GM12878 (cell line): ENCODE data around the gene CACNA2D2. TPM values are rescaled to one million over a fixed set of nuclear protein-coding genes. Genes with fewer than 3 reads are reported as not detected.

Experiments
- BRCA1 ChIP-seq: IDR thresholded peaks from 2 replicates; pipeline ENCODE4 v1.6.1; 2011; ENCODE audit warnings: low read depth, low read length, improper control_type of control experiment
- CHD4 ChIP-seq: fragments of 200-600 bp; sonication (generic); IDR thresholded peaks from 2 replicates; pipeline ENCODE4 v1.6.1; 2016; ENCODE audit warnings: mild to moderate bottlenecking
- CUX1 ChIP-seq: IDR thresholded peaks from 2 replicates; pipeline ENCODE4 v1.6.1; 2012; ENCODE audit warnings: improper control_type of control experiment, low read depth, low read length; ENCODE audit not compliant: insufficient replicate concordance
- EP300 ChIP-seq, 2 experiments: fragments of 150-350 bp in 1 of 2; IDR thresholded peaks; 2 replicates each; pipeline ENCODE4 v1.6.1; 2011 to 2012; ENCODE audit warnings: low read depth in 2 of 2, low read length in 2 of 2, borderline replicate concordance in 1 of 2, improper control_type of control experiment in 1 of 2, inconsistent platforms in 1 of 2; ENCODE audit not compliant: control insufficient read depth in 1 of 2
- HDGF ChIP-seq: fragments of 450-650 bp; IDR thresholded peaks from 2 replicates; pipeline ENCODE4 v1.6.1; 2016; ENCODE audit warnings: antibody characterized with exemption
- JUND ChIP-seq: IDR thresholded peaks from 2 replicates; pipeline ENCODE4 v1.6.1; 2012; ENCODE audit warnings: low read depth, mild to moderate bottlenecking, low read length, improper control_type of control experiment, moderate library complexity
- NRF1 ChIP-seq: conservative IDR thresholded peaks from 2 replicates; pipeline ENCODE4 v1.6.1; 2011; ENCODE audit warnings: mild to moderate bottlenecking, low read depth, low read length, improper control_type of control experiment
- PAX5 ChIP-seq: IDR thresholded peaks from 2 replicates; pipeline ENCODE4 v1.6.1; 2011; ENCODE audit warnings: low read depth, low read length, borderline replicate concordance
- PRDM15 ChIP-seq: fragments of 450-650 bp; formaldehyde crosslinking; IDR thresholded peaks from 2 replicates; pipeline ENCODE4 v1.4.0; 2020; ENCODE audit warnings: mild to moderate bottlenecking, moderate library complexity
- RB1 ChIP-seq: fragments of 450-650 bp; formaldehyde crosslinking; IDR thresholded peaks from 2 replicates; pipeline ENCODE4 v1.6.1; 2017; ENCODE audit warnings: mild to moderate bottlenecking, borderline replicate concordance
- SREBF1 ChIP-seq: IDR thresholded peaks from 2 replicates; pipeline ENCODE4 v1.6.1; 2012; ENCODE audit warnings: mild to moderate bottlenecking, low read length
- WRNIP1 ChIP-seq: IDR thresholded peaks from 2 replicates; pipeline ENCODE4 v1.6.1; 2011; ENCODE audit warnings: low read depth, low read length, improper control_type of control experiment, borderline replicate concordance
- ZBTB33 ChIP-seq: fragments of 450-650 bp; IDR thresholded peaks from 2 replicates; pipeline ENCODE4 v1.6.1; 2017; ENCODE audit warnings: mild to moderate bottlenecking
- polyA plus RNA-seq, 11 experiments: library from polyadenylated mRNA; depleted of rRNA in 4 of 11; unstranded in 6 of 11; stranded (reverse) in 5 of 11; fragments of >200 nt; fragmentation: Nextera tagmentation in 4 of 11; fragmentation: Illumina TruSeq in 1 of 11; extraction: Ambion mirVana in 4 of 11; extraction: Trizol in 1 of 11; gene quantifications; 1 replicate in 1 of 11; 2 replicates in 10 of 11; pipeline versions ENCODE4 v1.2.1 to v1.2.3, GENCODE V29; 2011 to 2016; ENCODE audit warnings: inconsistent platforms in 2 of 11, missing spikeins in 2 of 11, low read depth in 1 of 11
- total RNA-seq, 4 experiments: library from RNA; depleted of rRNA in 3 of 4; stranded (reverse); fragments of >200 nt in 3 of 4; fragmentation: Illumina TruSeq in 1 of 4; extraction: Trizol in 1 of 4; gene quantifications; 2 replicates each; pipeline versions ENCODE4 v1.2.1 to v1.2.3, GENCODE V29; 2013 to 2021

The CACNA2D2 gene
- total and polyA plus RNA-seq, 10 of the 15 experiments (the other 5 are each of a cell fraction or from before 2014, with no cell fraction given): 0.03 to 0.07 TPM; not detected in 8

GRCh38 chr3:50327129-50327528, 176.3 kb downstream of the CACNA2D2 start (continued):
- no peak for TF ChIP-seq PRDM15 (CRISPR knock-in tag)
- no peak for TF ChIP-seq WRNIP1
- TF ChIP-seq JUND: no peak
- TF ChIP-seq RB1: no peak
- TF ChIP-seq HDGF: no peak
- no peak for TF ChIP-seq EP300 (IDR thresholded peaks at IDR 0.05; ENCODE audit: borderline replicate concordance in 1 of 2, control insufficient read depth in 1 of 2, low read depth in 2 of 2, low read length in 2 of 2)
- TF ChIP-seq SREBF1: no peak
- TF ChIP-seq CHD4: no peak
- no peak for TF ChIP-seq BRCA1
- TF ChIP-seq PAX5: no peak
- no peak for TF ChIP-seq NRF1
- TF ChIP-seq ZBTB33: no peak
- no peak for TF ChIP-seq CUX1
